GM12878 (cell line): ENCODE data around the gene SLC35B4. TPM values are rescaled to one million over a fixed set of nuclear protein-coding genes. Genes with fewer than 3 reads are reported as not detected.

Source experiments
- ATAC-seq: fragments of 200-7000 bp; cut with Tn5 transposase; 3 replicates; pipeline ENCODE4 v1.9.1; 2020; ENCODE audit warnings: mild to moderate bottlenecking, moderate library complexity
- BruUV-seq: library from RNA; stranded (reverse); fragments of 400-500 nt; replicated peaks from 2 replicates; lab custom pipeline; 2021; lab: Mats Ljungman, UMichigan
- CTCF ChIA-PET: fragments of 300-600 bp; sonication (Branson Sonifier 250); formaldehyde crosslinking; extraction: SDS; loops from one replicate; lab custom pipeline; 2021; ENCODE audit warnings: inconsistent platforms; lab: Yijun Ruan, JAX
- POLR2A ChIA-PET: fragments of 350-600 bp; formaldehyde crosslinking; extraction: SDS; loops from one replicate; lab custom pipeline; 2021; ENCODE audit warnings: inconsistent platforms; lab: Charles Lee
- RAD21 ChIA-PET: fragments of 300-600 bp; sonication (Branson Sonifier 250); formaldehyde crosslinking; loops from one replicate; lab custom pipeline; 2023; ENCODE audit warnings: antibody characterized with exemption; ENCODE audit not compliant: unreplicated experiment; lab: Charles Lee
- SMC1A ChIA-PET: fragments of 300-600 bp; sonication (Branson Sonifier 250); formaldehyde crosslinking; loops from one replicate; lab custom pipeline; 2023; ENCODE audit not compliant: unreplicated experiment, uncharacterized antibody; lab: Charles Lee
- DNase-seq: peaks from one replicate; pipeline ENCODE4 v3.0.0-alpha.2; 2011; ENCODE audit warnings: low read depth, low spot score
- FAIRE-seq: peaks from 3 replicates; lab custom pipeline; 2011; peaks lifted over from hg19 to GRCh38; lab: Jason Lieb, UNC
- H2AFZ ChIP-seq: 2 replicates; pipeline ENCODE4 v1.6.0; 2011; ENCODE audit warnings: low read depth, low read length, control low read depth; ENCODE audit not compliant: control insufficient read depth
- H3K27ac ChIP-seq: 2 replicates; pipeline ENCODE4 v1.5.1; 2011; ENCODE audit warnings: control low read depth; ENCODE audit not compliant: control insufficient read depth, insufficient read depth
- H3K27me3 ChIP-seq, 2 experiments: replicated peaks in 1 of 2; 2 replicates each; pipeline versions ENCODE4 v1.6.0 to v1.6.1; 2011; ENCODE audit warnings: low read length in 1 of 2; ENCODE audit not compliant: control insufficient read depth in 2 of 2, insufficient read depth in 2 of 2
- H3K36me3 ChIP-seq, 2 experiments: 2 replicates each; pipeline ENCODE4 v1.5.1; 2011; ENCODE audit warnings: low read length in 1 of 2; ENCODE audit not compliant: control insufficient read depth in 2 of 2, insufficient read depth in 2 of 2
- H3K4me1 ChIP-seq: 2 replicates; pipeline ENCODE4 v1.6.1; 2011; ENCODE audit warnings: mild to moderate bottlenecking, low read length, moderate library complexity, mixed read lengths; ENCODE audit not compliant: control insufficient read depth, insufficient read depth
- H3K4me2 ChIP-seq: 2 replicates; pipeline ENCODE4 v1.6.0; 2011; ENCODE audit warnings: control low read depth; ENCODE audit not compliant: control insufficient read depth, insufficient read depth
- H3K4me3 ChIP-seq: fragments of 200-600 bp; sonication (generic); 2 replicates; pipeline ENCODE4 v1.5.1; 2016
- H3K79me2 ChIP-seq: 2 replicates; pipeline ENCODE4 v1.6.0; 2011; ENCODE audit warnings: low read length; ENCODE audit not compliant: control insufficient read depth, insufficient read depth
- H3K9ac ChIP-seq: 2 replicates; pipeline ENCODE4 v1.8.0; 2011; ENCODE audit warnings: low read length, control low read depth, mixed read lengths; ENCODE audit not compliant: control insufficient read depth, insufficient read depth
- H3K9me3 ChIP-seq: replicated peaks from 3 replicates; pipeline ENCODE4 v1.5.1; 2011; ENCODE audit warnings: mild to moderate bottlenecking, low read length; ENCODE audit not compliant: control insufficient read depth, insufficient read depth
- H4K20me1 ChIP-seq: 2 replicates; pipeline ENCODE4 v1.6.0; 2011; ENCODE audit not compliant: control insufficient read depth, insufficient read depth
- BHLHE40 ChIP-seq, 2 experiments: fragments of 450-650 bp in 1 of 2; IDR thresholded peaks; 2 replicates each; pipeline ENCODE4 v1.6.1; 2011 to 2017; ENCODE audit warnings: low read depth in 2 of 2, borderline replicate concordance in 1 of 2, improper control_type of control experiment in 1 of 2, low read length in 1 of 2, mild to moderate bottlenecking in 1 of 2
- EZH2 ChIP-seq: IDR thresholded peaks from 2 replicates; pipeline ENCODE4 v1.6.1; 2012; ENCODE audit warnings: low read depth, mild to moderate bottlenecking, control low read depth, inconsistent platforms, low read length, borderline replicate concordance; ENCODE audit not compliant: control insufficient read depth
- FOS ChIP-seq: IDR thresholded peaks from 3 replicates; pipeline ENCODE4 v1.6.1; 2011; ENCODE audit warnings: borderline replicate concordance; ENCODE audit not compliant: insufficient read length; ENCODE audit errors: extremely low read depth
- HCFC1 ChIP-seq: fragments of 150-350 bp; IDR thresholded peaks from 2 replicates; pipeline ENCODE4 v1.6.1; 2014; ENCODE audit warnings: low read length
- HDGF ChIP-seq: fragments of 450-650 bp; IDR thresholded peaks from 2 replicates; pipeline ENCODE4 v1.6.1; 2016; ENCODE audit warnings: antibody characterized with exemption
- MYB ChIP-seq: fragments of 150-350 bp; IDR thresholded peaks from 2 replicates; pipeline ENCODE4 v1.6.1; 2014; ENCODE audit warnings: mild to moderate bottlenecking, low read depth, low read length, borderline replicate concordance
- TCF3 ChIP-seq: IDR thresholded peaks from 2 replicates; pipeline ENCODE4 v1.6.1; 2012; ENCODE audit warnings: low read depth, mild to moderate bottlenecking, low read length, borderline replicate concordance; ENCODE audit not compliant: insufficient read depth
- TCF7 ChIP-seq: IDR thresholded peaks from 2 replicates; pipeline ENCODE4 v1.6.1; 2014; ENCODE audit warnings: antibody characterized with exemption, borderline replicate concordance
- ZNF24 ChIP-seq: fragments of 450-650 bp; IDR thresholded peaks from 2 replicates; pipeline ENCODE4 v1.6.1; 2017; ENCODE audit warnings: antibody characterized with exemption, mild to moderate bottlenecking
- WGBS: methylation state at CpG from one replicate; pipeline ENCODE4 v1.1.6; 2016; ENCODE audit warnings: low lambda C conversion rate; ENCODE audit not compliant: insufficient replicate concordance, insufficient coverage; ENCODE audit errors: missing lambda C conversion rate; 5-methylcytosine and 5-hydroxymethylcytosine counted together
- in situ Hi-C: fragments of 300-500 bp; cut with MboI; formaldehyde crosslinking; loops from 9 replicates; pipeline ENCODE4 v1.14.3; 2018; ENCODE audit warnings: mixed read lengths
- intact Hi-C: fragments of 100-400 bp; cut with micrococcal nuclease; formaldehyde crosslinking; loops from one replicate; pipeline ENCODE4 v1.14.2; 2022; ENCODE audit not compliant: unreplicated experiment
- polyA plus RNA-seq, 11 experiments: library from polyadenylated mRNA; depleted of rRNA in 4 of 11; unstranded in 6 of 11; stranded (reverse) in 5 of 11; fragments of >200 nt; fragmentation: Nextera tagmentation in 4 of 11; fragmentation: Illumina TruSeq in 1 of 11; extraction: Ambion mirVana in 4 of 11; extraction: Trizol in 1 of 11; gene quantifications; 1 replicate in 1 of 11; 2 replicates in 10 of 11; pipeline versions ENCODE4 v1.2.1 to v1.2.3, GENCODE V29; 2011 to 2016; ENCODE audit warnings: inconsistent platforms in 2 of 11, missing spikeins in 2 of 11, low read depth in 1 of 11
- total RNA-seq, 4 experiments: library from RNA; depleted of rRNA in 3 of 4; stranded (reverse); fragments of >200 nt in 3 of 4; fragmentation: Illumina TruSeq in 1 of 4; extraction: Trizol in 1 of 4; gene quantifications; 2 replicates each; pipeline versions ENCODE4 v1.2.1 to v1.2.3, GENCODE V29; 2013 to 2021

Gene SLC35B4
- total and polyA plus RNA-seq, 10 of the 15 experiments (the other 5 are each of a cell fraction or from before 2014, with no cell fraction given): 3.6 to 23.9 (median 14.0) TPM

DNA sequence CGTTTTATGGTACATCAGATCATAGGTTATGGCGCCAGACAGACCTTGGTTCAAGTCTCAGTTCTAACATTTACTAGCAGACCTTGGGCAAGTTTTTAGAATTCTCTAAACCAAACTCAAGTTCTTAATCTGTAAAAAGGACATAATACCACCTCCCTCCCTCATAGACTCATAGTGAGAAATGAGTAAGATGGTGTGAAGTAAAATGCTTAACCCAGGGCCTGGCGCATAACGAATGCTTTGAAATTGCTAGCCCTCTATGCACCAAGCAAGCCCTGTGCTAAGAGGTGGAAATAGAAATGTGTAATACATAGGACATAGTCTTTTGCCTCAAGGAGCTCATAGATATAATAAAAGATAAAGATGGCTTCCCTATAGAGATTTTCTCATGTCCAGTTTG, 17.7 kb upstream of the SLC35B4 start:
- H3K9me3 ChIP-seq: no peaks in the 10 kb centered on the region
- no peaks in the 10 kb centered on the region for H3K4me1 ChIP-seq
- H3K36me3 ChIP-seq: no peaks in the 10 kb centered on the region
- in situ Hi-C loops (no loop called here), intact Hi-C loops (no loop called here)
- FAIRE-seq (no peak), ATAC-seq (no peak), DNase-seq (no peak)
- ChIA-PET RAD21 (no interaction called here), SMC1A (no interaction called here), POLR2A (no interaction called here), CTCF (no interaction called here)
- no peaks in the 10 kb centered on the region; a peak in 1 of 4 replicates for H3K27me3 ChIP-seq
- no peaks in the 10 kb centered on the region for H4K20me1 ChIP-seq
- H3K4me3 ChIP-seq: no peak overlapping the region
- H3K27ac ChIP-seq: no peak overlapping the region
- no peaks in the 10 kb centered on the region for H3K79me2 ChIP-seq
- TF ChIP-seq FOS (no peak), EZH2 (no peak), BHLHE40 (IDR thresholded peaks at IDR 0.05; ENCODE audit: borderline replicate concordance in 1 of 2, low read depth in 2 of 2, low read length in 1 of 2) (no peak), MYB (no peak)
- no peak overlapping the region for H3K4me2 ChIP-seq
- no peak overlapping the region for H2AFZ ChIP-seq
- WGBS: 17% methylated on average over 4 of the region's 4 CpGs
- no TSS peak for BruUV-seq
- no peak overlapping the region for H3K9ac ChIP-seq

DNA sequence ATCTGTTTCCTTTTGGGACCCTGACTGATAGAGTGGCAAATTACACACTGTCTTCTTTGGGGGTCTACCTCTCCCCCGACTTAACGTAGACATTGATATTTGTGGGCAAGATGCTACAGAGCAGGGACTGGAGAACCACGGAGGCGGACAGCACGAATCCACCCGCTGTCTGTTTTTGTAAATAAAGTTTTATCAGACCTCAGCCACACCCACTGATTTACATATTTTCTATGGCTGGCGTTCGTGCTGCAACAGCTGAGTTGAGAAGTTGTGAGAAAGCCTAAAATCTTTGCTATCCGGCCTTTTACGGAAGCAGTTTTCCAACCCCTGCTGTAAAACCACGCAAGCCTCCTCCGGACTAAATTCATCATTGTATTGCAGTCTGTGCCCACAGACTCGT, 17.2 kb upstream of the SLC35B4 start:
- intact Hi-C loops: no loop called here
- H2AFZ ChIP-seq: no peak overlapping the region
- H3K4me2 ChIP-seq: no peak overlapping the region
- BruUV-seq: no TSS peak
- H3K9me3 ChIP-seq: no peaks in the 10 kb centered on the region
- no peak overlapping the region for H3K9ac ChIP-seq
- no peaks in the 10 kb centered on the region; the same call in 1 of the 2 replicates for H3K4me1 ChIP-seq
- no peaks in the 10 kb centered on the region; a peak in 1 of 4 replicates for H3K27me3 ChIP-seq
- H3K27ac ChIP-seq: no peak overlapping the region
- CTCF ChIA-PET: no interaction called here
- FAIRE-seq (no peak), ATAC-seq (no peak), DNase-seq (no peak)
- TF ChIP-seq TCF7 (no peak), BHLHE40 (IDR thresholded peaks at IDR 0.05; ENCODE audit: borderline replicate concordance in 1 of 2, low read depth in 2 of 2, low read length in 1 of 2) (no peak), TCF3 (no peak), ZNF24 (no peak), HDGF (no peak), HCFC1 (no peak)
- RAD21 ChIA-PET: no interaction called here
- H4K20me1 ChIP-seq: no peaks in the 10 kb centered on the region
- H3K4me3 ChIP-seq: no peak overlapping the region
- in situ Hi-C loops: no loop called here
- H3K79me2 ChIP-seq: no peaks in the 10 kb centered on the region
- POLR2A ChIA-PET: no interaction called here
- 72% methylated on average over 13 of the region's 13 CpGs for WGBS
- SMC1A ChIA-PET: no interaction called here
- no peaks in the 10 kb centered on the region for H3K36me3 ChIP-seq
